ENCODE measurements around the gene GATAD2A.

GRCh38 chr19:19468424-19469050 is 63.1 kb downstream of the GATAD2A start:
- TF ChIP-seq CTCF (IDR thresholded peaks at IDR 0.05; ENCODE audit: control extremely low read depth in 1 of 3, insufficient read depth in 1 of 3, low read depth in 1 of 3, low read length in 3 of 3) = no peak
- TF ChIP-seq NRF1 (IDR thresholded peaks at IDR 0.05; ENCODE audit: low read depth, low read length) = no peak
- no peak for TF ChIP-seq HDAC6 (IDR thresholded peaks at IDR 0.05; ENCODE audit: low read depth, low read length)
- TF ChIP-seq KDM1A (IDR thresholded peaks at IDR 0.05; ENCODE audit: borderline replicate concordance, low read length) = no peak
- no peak for TF ChIP-seq POU5F1 (IDR thresholded peaks at IDR 0.05; ENCODE audit: low read depth, low read length)
- no peak for TF ChIP-seq RAD21 (IDR thresholded peaks at IDR 0.05 in 1 of 2, conservative IDR thresholded peaks at IDR 0.05 in 1 of 2; ENCODE audit: low read depth in 2 of 2, low read length in 2 of 2)
- no peak for TF ChIP-seq EP300 (IDR thresholded peaks at IDR 0.05; ENCODE audit: borderline replicate concordance in 1 of 2, low read depth in 2 of 2, low read length in 2 of 2)
- no peak for TF ChIP-seq EZH2 (IDR thresholded peaks at IDR 0.05; ENCODE audit: low read depth, low read length, severe bottlenecking)
- no peak for TF ChIP-seq NANOG (IDR thresholded peaks at IDR 0.05; ENCODE audit: insufficient read depth, low read depth, low read length, poor library complexity, severe bottlenecking)
- TF ChIP-seq RBBP5 (IDR thresholded peaks at IDR 0.05; ENCODE audit: borderline replicate concordance, low read depth, low read length) = no peak
- no peak for TF ChIP-seq CHD2 (IDR thresholded peaks at IDR 0.05; ENCODE audit: low read length)
- TF ChIP-seq MAFK (IDR thresholded peaks at IDR 0.05; ENCODE audit: low read depth, low read length) = no peak
- no peak for TF ChIP-seq CEBPB (IDR thresholded peaks at IDR 0.05; ENCODE audit: low read depth, low read length)
- TF ChIP-seq RFX5 (IDR thresholded peaks at IDR 0.05; ENCODE audit: borderline replicate concordance, low read depth, low read length) = no peak

Data from H1 (cell line).